GM13976 (cell line): ENCODE results near the gene KLHL21.

Experiments used
- DNase-seq: peaks from one replicate; pipeline ENCODE4 v3.0.0; 2012; ENCODE audit warnings: low spot score
- in situ Hi-C: fragments of 300-500 bp; cut with MboI; formaldehyde crosslinking; loops from one replicate; pipeline ENCODE4 v1.12.0; 2022; ENCODE audit warnings: low sequenced_read_pairs, mixed read lengths, inconsistent platforms; ENCODE audit not compliant: unreplicated experiment
- TF ChIP-seq, protein P1 (sequence below): IDR thresholded peaks from 2 replicates; pipeline ENCODE4 v1.5.1; 2012; ENCODE audit warnings: borderline replicate concordance, mild to moderate bottlenecking; ENCODE audit not compliant: insufficient read depth; ENCODE audit errors: extremely low read depth, missing control alignments, control extremely low read depth

Gene KLHL21

GRCh38 chr1:6631058-6631457 lies 28.4 kb upstream of the KLHL21 start:
- in situ Hi-C loops, result no loop called here
- TF ChIP-seq, protein P1, sequence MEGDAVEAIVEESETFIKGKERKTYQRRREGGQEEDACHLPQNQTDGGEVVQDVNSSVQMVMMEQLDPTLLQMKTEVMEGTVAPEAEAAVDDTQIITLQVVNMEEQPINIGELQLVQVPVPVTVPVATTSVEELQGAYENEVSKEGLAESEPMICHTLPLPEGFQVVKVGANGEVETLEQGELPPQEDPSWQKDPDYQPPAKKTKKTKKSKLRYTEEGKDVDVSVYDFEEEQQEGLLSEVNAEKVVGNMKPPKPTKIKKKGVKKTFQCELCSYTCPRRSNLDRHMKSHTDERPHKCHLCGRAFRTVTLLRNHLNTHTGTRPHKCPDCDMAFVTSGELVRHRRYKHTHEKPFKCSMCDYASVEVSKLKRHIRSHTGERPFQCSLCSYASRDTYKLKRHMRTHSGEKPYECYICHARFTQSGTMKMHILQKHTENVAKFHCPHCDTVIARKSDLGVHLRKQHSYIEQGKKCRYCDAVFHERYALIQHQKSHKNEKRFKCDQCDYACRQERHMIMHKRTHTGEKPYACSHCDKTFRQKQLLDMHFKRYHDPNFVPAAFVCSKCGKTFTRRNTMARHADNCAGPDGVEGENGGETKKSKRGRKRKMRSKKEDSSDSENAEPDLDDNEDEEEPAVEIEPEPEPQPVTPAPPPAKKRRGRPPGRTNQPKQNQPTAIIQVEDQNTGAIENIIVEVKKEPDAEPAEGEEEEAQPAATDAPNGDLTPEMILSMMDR, result no peak
- DNase-seq, result no peak

- in situ Hi-C loops, result no loop called here
- TF ChIP-seq, protein P1, result no peak
- no peak for DNase-seq
Measured at GRCh38 chr1:6630027-6630426, 27.4 kb upstream of the KLHL21 start.

- in situ Hi-C loops, result no loop called here
- DNase-seq, result no peak
- TF ChIP-seq, protein P1, result no peak
Measured at GRCh38 chr1:6628971-6629479, 26.4 kb upstream of the KLHL21 start.

- DNase-seq, result no peak
- in situ Hi-C loops, result no loop called here
- TF ChIP-seq, protein P1, result no peak
Measured at GRCh38 chr1:6627841-6628545, 25.3 kb upstream of the KLHL21 start.

DNA sequence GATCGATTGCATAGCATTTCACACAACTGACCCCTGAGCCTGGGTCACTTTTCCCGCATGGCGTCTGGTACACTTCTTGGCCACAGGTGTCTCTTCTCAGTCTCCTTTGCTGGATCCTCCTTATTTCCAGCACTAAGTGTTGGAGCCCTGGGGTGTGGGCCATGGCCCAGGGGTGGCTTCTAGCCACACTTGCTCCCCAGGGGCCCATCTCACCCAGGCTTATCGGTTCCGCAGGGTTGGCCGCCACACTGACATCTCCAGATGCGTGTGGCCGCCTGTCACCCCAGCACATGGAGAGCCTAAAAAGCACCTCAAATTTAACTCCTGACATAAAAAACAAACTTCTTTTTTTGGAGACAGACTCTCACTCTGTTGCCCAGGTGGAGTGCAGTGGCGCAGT lies 24.4 kb upstream of the KLHL21 start:
- TF ChIP-seq, protein P1, result no peak
- in situ Hi-C loops, result no loop called here
- DNase-seq, result no peak

DNA sequence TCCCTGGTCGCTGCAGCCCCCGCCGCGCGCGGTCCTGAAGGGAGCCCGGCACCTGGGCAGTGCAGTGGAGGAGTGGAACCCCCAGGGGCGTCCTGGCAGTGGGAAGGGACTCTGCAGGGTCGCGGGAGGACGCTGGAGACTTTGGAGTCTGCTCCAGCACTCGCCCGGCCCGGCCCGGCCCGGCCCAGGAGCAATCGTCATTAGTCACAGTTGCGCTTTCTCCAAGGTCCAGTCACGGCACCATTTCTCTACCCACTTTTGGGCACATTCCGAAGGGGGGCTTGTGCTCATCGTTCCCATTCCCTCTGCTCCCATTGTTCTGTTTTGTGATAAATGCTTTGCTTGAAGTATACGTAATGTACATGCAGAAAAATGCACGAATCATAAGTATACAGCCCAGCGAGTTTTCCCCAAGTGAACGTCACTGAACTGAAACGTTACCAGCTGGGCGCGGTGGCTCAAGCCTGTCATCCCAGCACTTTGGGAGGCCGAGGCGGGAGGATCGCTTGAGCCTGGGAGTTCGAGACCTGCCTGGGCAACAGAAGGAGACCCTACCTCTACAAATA lies 23.0 kb upstream of the KLHL21 start:
- TF ChIP-seq, protein P1, result no peak
- in situ Hi-C loops, result no loop called here

More for the DNA sequence above, 23.0 kb upstream of the KLHL21 start:
- DNase-seq, result no peak
